ENCODE measurements around the gene FOXN1. TPM values are rescaled to one million over a fixed set of nuclear protein-coding genes. Genes with fewer than 3 reads are reported as not detected.

The FOXN1 gene
- polyA plus RNA-seq, 1 of the 3 experiments (the other 2 are of a cell fraction), result not detected

GRCh38 chr17:28474111-28474531, 32.0 kb upstream of the FOXN1 start (continued):
- TF ChIP-seq RCOR1 (IDR thresholded peaks at IDR 0.05; ENCODE audit: low read length) (no peak), TEAD4 (IDR thresholded peaks at IDR 0.05; ENCODE audit: borderline replicate concordance, insufficient read depth) (no peak), REST (IDR thresholded peaks at IDR 0.05; ENCODE audit: low read depth, low read length) (no peak), GATA2 (CRISPR knock-in tag; IDR thresholded peaks at IDR 0.05) (no peak), EZH2phosphoT487 (IDR thresholded peaks at IDR 0.05; ENCODE audit: borderline replicate concordance, low read depth) (no peak), POLR2AphosphoS5 (IDR thresholded peaks at IDR 0.05; ENCODE audit: low read depth, low read length) (no peak)

- Histone ChIP-seq H3K4me3 (ENCODE audit: low read depth in 2 of 2, low read length in 1 of 2) (no peak overlapping the region), H4K20me1 (ENCODE audit: insufficient read depth) (no peaks in the 10 kb centered on the region), H2AFZ (ENCODE audit: low read depth) (no peak overlapping the region), H3F3A (replicated peaks; ENCODE audit: insufficient read depth) (no peaks in the 10 kb centered on the region), H3K9ac (no peak overlapping the region), H3K4me1 (ENCODE audit: control insufficient read depth in 1 of 2, insufficient read depth in 2 of 2, low read depth in 1 of 2, low read length in 1 of 2) (peaks cover 0 to 2% of the 10 kb centered on the region in 2 experiments; a peak in 1 of 4 replicates), H3K36me3 (replicated peaks in 1 of 2; ENCODE audit: control insufficient read depth in 1 of 2, insufficient read depth in 2 of 2, low read length in 1 of 2) (no peaks in the 10 kb centered on the region), H3K27me3 (ENCODE audit: insufficient read depth) (no peaks in the 10 kb centered on the region), H3K79me2 (ENCODE audit: insufficient read depth) (no peaks in the 10 kb centered on the region), H3K9me2 (no peaks in the 10 kb centered on the region), H3K9me3 (no peaks in the 10 kb centered on the region), H3K27ac (ENCODE audit: low read depth in 2 of 2, low read length in 1 of 2) (no peak overlapping the region), H3K4me2 (no peak overlapping the region)
- no peak for DNase-seq
- POLR2A ChIA-PET, result no interaction called here
- CTCF ChIA-PET, result interaction anchor here (1.1 kb wide), 1 partner anchor 20 kb away, joined by 3 read pairs; no protein-coding TSS in a partner anchor
- WGBS (ENCODE audit: low lambda C conversion rate), result 62% methylated on average over 8 of the region's 9 CpGs
- no peak for TF ChIP-seq RCOR1 (IDR thresholded peaks at IDR 0.05; ENCODE audit: low read length)
Observed at GRCh38 chr17:28475151-28475900, 30.8 kb upstream of the FOXN1 start.

- CTCF ChIA-PET, result interaction anchor here (1.1 kb wide), 1 partner anchor 19 kb away, joined by 3 read pairs; no protein-coding TSS in a partner anchor
- no peak for TF ChIP-seq MEF2A (IDR thresholded peaks at IDR 0.05; ENCODE audit: borderline replicate concordance, low read depth)
- TF ChIP-seq EZH2phosphoT487 (IDR thresholded peaks at IDR 0.05; ENCODE audit: borderline replicate concordance, low read depth), result no peak
- no peak for TF ChIP-seq GABPA (IDR thresholded peaks at IDR 0.05; ENCODE audit: low read depth)
- TF ChIP-seq PBX3 (IDR thresholded peaks at IDR 0.05), result no peak
- Histone ChIP-seq H3K79me2 (ENCODE audit: insufficient read depth) (no peaks in the 10 kb centered on the region), H3K4me1 (ENCODE audit: control insufficient read depth in 1 of 2, insufficient read depth in 2 of 2, low read depth in 1 of 2, low read length in 1 of 2) (no peaks in the 10 kb centered on the region; a peak in 1 of 4 replicates), H4K20me1 (ENCODE audit: insufficient read depth) (no peaks in the 10 kb centered on the region), H3K27ac (ENCODE audit: low read depth in 2 of 2, low read length in 1 of 2) (no peak overlapping the region), H3K27me3 (ENCODE audit: insufficient read depth) (no peaks in the 10 kb centered on the region), H3K36me3 (replicated peaks in 1 of 2; ENCODE audit: control insufficient read depth in 1 of 2, insufficient read depth in 2 of 2, low read length in 1 of 2) (no peaks in the 10 kb centered on the region), H3K9ac (no peak overlapping the region), H3K9me3 (no peaks in the 10 kb centered on the region), H3K4me2 (no peak overlapping the region), H3K4me3 (ENCODE audit: low read depth in 2 of 2, low read length in 1 of 2) (no peak overlapping the region), H3F3A (replicated peaks; ENCODE audit: insufficient read depth) (no peaks in the 10 kb centered on the region), H2AFZ (ENCODE audit: low read depth) (no peak overlapping the region), H3K9me2 (no peaks in the 10 kb centered on the region)
- POLR2A ChIA-PET, result no interaction called here
- WGBS (ENCODE audit: low lambda C conversion rate), result 78% methylated on average over 11 of the region's 11 CpGs
- no peak for DNase-seq
Observed at GRCh38 chr17:28476076-28476865, 29.9 kb upstream of the FOXN1 start.
